CD4-positive, alpha-beta T cell treated with Interleukin-15 for 4 hours (primary cell): Measurements from ENCODE around the gene GRB7.
"Not testable (repeated sequence)": the region's sequence is repeated elsewhere in the genome, so short reads cannot be mapped to it uniquely, and the experiment has no call there.

Experiments
- DNase-seq: peaks from one replicate; pipeline ENCODE4 v3.0.0-alpha.2; 2020; ENCODE audit warnings: low spot score

The GRB7 gene

GRCh38 chr17:39737760-39738567, at the start of gene GRB7:
Gene GRB7 (plus strand): TSS chr17:39737938. CDS start chr17:39742302, 4,364 bp downstream.
- DNase-seq, result no peak

- no peak for DNase-seq
Observed at GRCh38 chr17:39688475-39688835, 49.3 kb upstream of the GRB7 start.

- no peak for DNase-seq
Observed at GRCh38 chr17:39688945-39689344, 48.8 kb upstream of the GRB7 start.

- DNase-seq, result no peak
Observed at GRCh38 chr17:39694593-39694992, 43.1 kb upstream of the GRB7 start.

GRCh38 chr17:39695089-39695474, 42.7 kb upstream of the GRB7 start:
- DNase-seq, result no peak

- DNase-seq, result no peak
Observed at GRCh38 chr17:39696731-39697130, 41.0 kb upstream of the GRB7 start.

- DNase-seq, result no peak
Observed at GRCh38 chr17:39697961-39698360, 39.8 kb upstream of the GRB7 start.

- not testable (repeated sequence) for DNase-seq
Observed at GRCh38 chr17:39699157-39699817, 38.5 kb upstream of the GRB7 start.

- DNase-seq, result no peak
Observed at GRCh38 chr17:39699818-39700147, 38.0 kb upstream of the GRB7 start, which contains the start of gene ERBB2. Gene ERBB2 (plus strand): TSS chr17:39700064. CDS start chr17:39700239, 175 bp downstream.

GRCh38 chr17:39700148-39700987, 37.4 kb upstream of the GRB7 start:
- no peak for DNase-seq

GRCh38 chr17:39701012-39701783, 36.5 kb upstream of the GRB7 start:
- no peak for DNase-seq

GRCh38 chr17:39701784-39702422, 35.8 kb upstream of the GRB7 start:
- DNase-seq, result no peak

- no peak for DNase-seq
Observed at GRCh38 chr17:39702901-39703893, 34.5 kb upstream of the GRB7 start.

GRCh38 chr17:39703913-39704312, 33.8 kb upstream of the GRB7 start:
- no peak for DNase-seq

- no peak for DNase-seq
Observed at GRCh38 chr17:39704821-39705551, 32.8 kb upstream of the GRB7 start.

- DNase-seq, result no peak
Observed at GRCh38 chr17:39705786-39706348, 31.9 kb upstream of the GRB7 start.

GRCh38 chr17:39706383-39706782, 31.4 kb upstream of the GRB7 start:
- no peak for DNase-seq

GRCh38 chr17:39706921-39707337, 30.8 kb upstream of the GRB7 start:
- peak; percentile 13 for DNase-seq
